ENCODE results near the gene TBC1D22A.

TBC1D22A gene

GRCh38 chr22:46798366-46799350, 36.2 kb downstream of the TBC1D22A start:
- DNase-seq (ENCODE audit: low spot score), result peak; percentile 77
- TF ChIP-seq CTCF (IDR thresholded peaks at IDR 0.05), result peak; percentile 91
- Histone ChIP-seq H3K4me3 (no peak overlapping the region), H3K27ac (no peak overlapping the region)

GRCh38 chr22:46799626-46800025, 37.2 kb downstream of the TBC1D22A start:
- H3K4me3 ChIP-seq, result no peak overlapping the region
- peak; percentile 35 for DNase-seq (ENCODE audit: low spot score)
- H3K27ac ChIP-seq, result no peak overlapping the region
- no peak for TF ChIP-seq CTCF (IDR thresholded peaks at IDR 0.05)

GRCh38 chr22:46800102-46800857, 37.8 kb downstream of the TBC1D22A start:
- Histone ChIP-seq H3K4me3 (no peak overlapping the region), H3K27ac (no peak overlapping the region)
- peak; percentile 55 for DNase-seq (ENCODE audit: low spot score)
- TF ChIP-seq CTCF (IDR thresholded peaks at IDR 0.05), result no peak

GRCh38 chr22:46801331-46801811, 38.9 kb downstream of the TBC1D22A start:
- no peak for TF ChIP-seq CTCF (IDR thresholded peaks at IDR 0.05)
- H3K4me3 ChIP-seq, result no peak overlapping the region
- H3K27ac ChIP-seq, result no peak overlapping the region
- DNase-seq (ENCODE audit: low spot score), result no peak

- DNase-seq (ENCODE audit: low spot score), result no peak
- H3K4me3 ChIP-seq, result no peak overlapping the region
- H3K27ac ChIP-seq, result no peak overlapping the region
- TF ChIP-seq CTCF (IDR thresholded peaks at IDR 0.05), result no peak
These were observed 39.6 kb downstream of the TBC1D22A start for GRCh38 chr22:46801826-46802607.

GRCh38 chr22:46802608-46803027, 40.2 kb downstream of the TBC1D22A start:
- Histone ChIP-seq H3K27ac (no peak overlapping the region), H3K4me3 (no peak overlapping the region)
- no peak for TF ChIP-seq CTCF (IDR thresholded peaks at IDR 0.05)
- no peak for DNase-seq (ENCODE audit: low spot score)
